Mesendoderm (in vitro differentiated cells): ENCODE results near the gene TRAPPC1.
"Not testable (repeated sequence)": the region's sequence is repeated elsewhere in the genome, so short reads cannot be mapped to it uniquely, and the experiment has no call there.

Experiments
- DNase-seq: peaks from one replicate; pipeline ENCODE4 v3.0.0; 2013
- H2AK5ac ChIP-seq: 2 replicates; pipeline ENCODE4 v1.6.1; 2013; ENCODE audit warnings: low read length, inconsistent platforms
- H2BK120ac ChIP-seq: 2 replicates; pipeline ENCODE4 v1.6.1; 2013; ENCODE audit warnings: low read depth, mild to moderate bottlenecking, low read length, moderate library complexity, mixed read lengths
- H2BK15ac ChIP-seq: replicated peaks from 2 replicates; pipeline ENCODE4 v1.6.1; 2013; ENCODE audit warnings: low read depth, mild to moderate bottlenecking, moderate library complexity
- H2BK5ac ChIP-seq: 2 replicates; pipeline ENCODE4 v1.6.1; 2013; ENCODE audit warnings: low read length, inconsistent platforms
- H3K18ac ChIP-seq: 2 replicates; pipeline ENCODE4 v1.6.1; 2013; ENCODE audit warnings: mild to moderate bottlenecking, low read length, mixed read lengths
- H3K23ac ChIP-seq: one replicate; pipeline ENCODE4 v1.6.1; 2013; ENCODE audit warnings: low read length
- H3K27ac ChIP-seq: 2 replicates; pipeline ENCODE4 v1.5.1; 2013; ENCODE audit warnings: low read depth, mild to moderate bottlenecking, inconsistent platforms, low read length, moderate library complexity
- H3K27me3 ChIP-seq: 2 replicates; pipeline ENCODE4 v1.6.1; 2013; ENCODE audit warnings: low read length, control low read depth, mild to moderate bottlenecking, inconsistent platforms; ENCODE audit not compliant: insufficient read depth, poor library complexity
- H3K36me3 ChIP-seq: 2 replicates; pipeline ENCODE4 v1.6.1; 2013; ENCODE audit warnings: low read length, inconsistent platforms; ENCODE audit not compliant: control insufficient read depth, insufficient read depth
- H3K4ac ChIP-seq: one replicate; pipeline ENCODE4 v1.6.1; 2013; ENCODE audit warnings: low read depth, mild to moderate bottlenecking, low read length, moderate library complexity
- H3K4me1 ChIP-seq: 2 replicates; pipeline ENCODE4 v1.6.1; 2013; ENCODE audit warnings: low read depth, low read length, inconsistent platforms; ENCODE audit not compliant: control insufficient read depth
- H3K4me2 ChIP-seq: 2 replicates; pipeline ENCODE4 v1.6.1; 2013; ENCODE audit warnings: low read length
- H3K4me3 ChIP-seq: 2 replicates; pipeline ENCODE4 v1.5.1; 2013; ENCODE audit warnings: mild to moderate bottlenecking, low read length
- H3K56ac ChIP-seq: one replicate; pipeline ENCODE4 v1.6.1; 2013; ENCODE audit warnings: low read length
- H3K79me1 ChIP-seq: 2 replicates; pipeline ENCODE4 v1.6.1; 2013; ENCODE audit warnings: low read length, inconsistent platforms
- H3K79me2 ChIP-seq: 2 replicates; pipeline ENCODE4 v1.6.1; 2013; ENCODE audit warnings: mild to moderate bottlenecking, low read length; ENCODE audit not compliant: control insufficient read depth, insufficient read depth
- H3K9ac ChIP-seq: 2 replicates; pipeline ENCODE4 v1.6.1; 2013; ENCODE audit warnings: low read length, inconsistent platforms
- H4K5ac ChIP-seq: one replicate; pipeline ENCODE4 v1.6.1; 2013; ENCODE audit warnings: low read length
- H4K8ac ChIP-seq: one replicate; pipeline ENCODE4 v1.6.1; 2013; ENCODE audit warnings: low read depth, mild to moderate bottlenecking, control low read depth, low read length, moderate library complexity
- WGBS: extraction: QIAGEN DNeasy Blood & Tissue Kit; methylation state at CpG from one replicate; pipeline ENCODE4 v1.1.7; 2013; ENCODE audit warnings: low lambda C conversion rate, missing lambda C conversion rate; ENCODE audit not compliant: insufficient coverage; ENCODE audit errors: extremely low coverage; 5-methylcytosine and 5-hydroxymethylcytosine counted together

Gene TRAPPC1

DNA sequence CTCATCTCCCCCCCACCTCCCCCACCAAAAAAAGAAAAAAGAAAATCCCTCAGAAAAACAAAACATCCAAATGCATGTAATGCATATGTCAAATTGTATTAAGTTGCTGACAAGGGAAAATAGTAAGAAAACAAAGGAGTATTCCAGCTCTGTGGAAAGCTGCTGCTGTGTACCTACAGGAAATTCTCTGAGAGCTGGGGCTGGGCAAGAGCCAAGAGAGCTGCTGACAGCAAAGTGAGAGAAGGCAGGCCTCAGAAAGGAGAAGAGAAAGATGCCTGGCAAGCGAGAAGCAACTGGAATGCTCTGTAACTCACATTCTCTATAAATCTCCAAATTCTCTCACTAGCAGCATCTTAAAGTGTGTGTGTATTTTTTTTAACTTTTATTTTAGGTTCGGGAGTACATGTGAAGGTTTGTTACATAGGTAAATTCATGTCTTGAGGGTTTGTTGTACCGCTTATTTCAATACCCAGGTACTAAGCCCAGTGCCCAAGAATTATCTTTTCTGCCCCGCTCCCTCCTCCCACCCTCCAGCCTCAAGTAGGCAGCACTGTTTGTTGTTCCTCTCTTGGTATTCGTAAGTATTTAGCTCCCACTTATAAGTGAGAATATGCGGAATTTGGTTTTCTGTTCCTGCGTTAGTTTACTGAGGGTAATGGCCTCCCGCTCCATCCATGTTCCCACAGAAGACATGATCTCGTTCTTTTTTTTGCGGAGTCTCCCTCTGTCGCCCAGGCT lies 24.7 kb upstream of the TRAPPC1 start:
- Histone ChIP-seq H3K79me2 (no peaks in the 10 kb centered on the region), H3K4me1 (no peaks in the 10 kb centered on the region), H3K79me1 (no peaks in the 10 kb centered on the region), H4K8ac (no peak overlapping the region), H2BK15ac (no peak overlapping the region), H3K4ac (no peak overlapping the region), H2BK120ac (no peak overlapping the region), H3K23ac (no peak overlapping the region), H3K36me3 (no peaks in the 10 kb centered on the region), H2BK5ac (no peak overlapping the region), H2AK5ac (no peak overlapping the region), H3K4me2 (no peak overlapping the region), H4K5ac (no peak overlapping the region), H3K27me3 (no peaks in the 10 kb centered on the region), H3K27ac (no peak overlapping the region), H3K4me3 (no peak overlapping the region), H3K18ac (no peak overlapping the region), H3K56ac (no peak overlapping the region), H3K9ac (no peak overlapping the region)
- DNase-seq: peak; percentile 22
- no CpG with 5 or more reads among the region's 11 CpGs for WGBS

DNA sequence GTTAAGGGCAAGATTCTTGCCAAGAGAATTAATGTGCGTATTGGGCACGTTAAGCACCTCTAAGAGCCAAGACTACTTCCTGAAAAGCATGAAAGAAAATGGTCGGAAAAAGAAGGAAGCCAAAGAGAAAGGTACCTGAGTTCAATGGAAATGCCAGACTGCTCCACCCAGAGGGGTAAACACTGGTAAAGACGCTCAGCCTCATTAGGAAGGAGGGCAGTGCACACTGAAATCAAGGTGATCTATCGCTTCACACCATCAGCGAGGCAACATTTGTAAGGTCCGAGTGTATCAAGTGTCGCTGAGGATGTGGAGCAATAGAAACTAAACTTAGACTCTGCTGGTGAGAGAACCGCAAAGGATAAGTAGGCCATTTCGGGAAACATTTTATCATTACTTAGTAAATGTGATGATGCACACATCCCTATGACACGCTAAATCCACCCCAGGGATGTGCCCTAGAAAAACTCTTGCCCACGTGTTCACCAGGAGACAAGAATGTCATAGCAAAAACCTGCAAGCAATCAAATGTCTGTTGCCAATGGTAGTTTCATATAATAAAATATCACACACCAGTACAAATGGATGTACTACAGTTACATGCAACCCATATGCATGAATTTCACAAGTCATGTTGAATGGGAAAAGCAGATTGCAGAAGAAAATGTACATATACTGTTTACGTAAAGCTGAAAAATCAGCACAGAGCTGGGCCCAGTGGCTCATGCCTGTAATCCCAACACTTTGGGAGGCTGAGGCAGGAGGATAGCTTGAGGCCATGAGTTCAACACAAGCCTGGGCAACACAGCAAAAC lies 23.9 kb upstream of the TRAPPC1 start:
- H3K56ac ChIP-seq: no peak overlapping the region
- no peaks in the 10 kb centered on the region for H3K4me1 ChIP-seq
- no peak overlapping the region for H4K8ac ChIP-seq
- no peak overlapping the region for H3K4me2 ChIP-seq
- WGBS: no CpG with 5 or more reads among the region's 13 CpGs
- no peak overlapping the region for H3K27ac ChIP-seq
- no peak overlapping the region for H4K5ac ChIP-seq
- H2AK5ac ChIP-seq: no peak overlapping the region
- H3K36me3 ChIP-seq: no peaks in the 10 kb centered on the region
- no peak for DNase-seq
- no peak overlapping the region for H3K9ac ChIP-seq
- H3K23ac ChIP-seq: no peak overlapping the region
- H3K79me2 ChIP-seq: no peaks in the 10 kb centered on the region
- no peak overlapping the region for H2BK15ac ChIP-seq
- no peak overlapping the region for H2BK5ac ChIP-seq
- H3K18ac ChIP-seq: no peak overlapping the region
- H2BK120ac ChIP-seq: no peak overlapping the region
- H3K27me3 ChIP-seq: no peaks in the 10 kb centered on the region
- H3K79me1 ChIP-seq: no peaks in the 10 kb centered on the region
- H3K4me3 ChIP-seq: no peak overlapping the region
- no peak overlapping the region for H3K4ac ChIP-seq

DNA sequence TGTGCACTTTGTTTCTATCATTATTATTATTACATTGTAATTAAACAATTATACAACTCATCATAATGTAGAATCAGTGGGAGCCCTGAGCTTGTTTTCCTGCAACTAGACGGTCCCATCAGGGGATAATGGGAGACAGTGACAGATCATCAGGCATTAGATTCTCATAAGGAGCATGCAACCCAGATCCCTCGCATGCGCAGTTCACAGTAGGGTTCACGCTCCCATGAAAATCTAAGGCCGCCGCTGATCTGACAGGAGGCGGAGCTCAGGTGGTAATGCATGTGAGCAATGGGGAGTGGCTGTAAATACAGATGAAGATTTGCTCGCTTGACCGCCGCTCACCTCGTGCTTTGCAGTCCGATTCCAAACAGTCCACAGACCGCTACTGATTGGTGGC lies 21.5 kb upstream of the TRAPPC1 start:
- not testable (repeated sequence) for H3K56ac ChIP-seq, H4K5ac ChIP-seq, H2AK5ac ChIP-seq, H3K27me3 ChIP-seq, H2BK15ac ChIP-seq, H3K79me2 ChIP-seq, H3K27ac ChIP-seq, H3K4me1 ChIP-seq, DNase-seq, H3K4me2 ChIP-seq, H4K8ac ChIP-seq, H3K4me3 ChIP-seq, H3K36me3 ChIP-seq, H3K23ac ChIP-seq, H2BK5ac ChIP-seq, H2BK120ac ChIP-seq, H3K18ac ChIP-seq, H3K4ac ChIP-seq, H3K79me1 ChIP-seq, H3K9ac ChIP-seq
- no CpG with 5 or more reads among the region's 13 CpGs for WGBS

DNA sequence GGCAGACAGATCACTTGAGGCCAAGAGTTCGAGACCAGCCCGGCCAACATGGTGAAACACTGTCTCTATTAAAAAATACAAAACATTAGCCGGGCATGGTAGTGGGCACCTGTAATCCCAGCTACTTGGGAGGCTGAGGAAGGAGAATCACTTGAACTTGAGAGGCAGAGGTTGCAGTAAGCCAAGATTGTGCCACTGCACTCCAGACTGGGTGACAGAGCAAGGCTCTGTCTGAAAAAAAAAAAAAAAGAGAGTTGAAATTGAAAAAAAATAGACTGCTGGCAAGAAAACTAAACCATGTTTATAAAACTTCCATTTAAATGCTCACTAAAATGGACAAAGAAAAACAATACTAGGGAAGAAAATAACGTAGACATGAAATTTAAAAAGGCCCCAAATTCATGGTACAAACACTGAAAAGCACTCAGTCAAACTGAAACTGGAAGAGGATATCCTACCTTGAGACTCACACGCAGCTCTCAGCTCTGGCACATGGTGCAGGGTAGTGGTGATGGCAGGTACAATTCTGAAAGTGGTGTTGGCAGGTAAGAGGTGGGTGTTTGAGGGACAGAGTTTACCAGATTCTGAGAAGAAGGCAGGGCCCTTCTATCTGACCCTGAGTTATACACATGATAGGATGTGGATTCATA lies 19.5 kb upstream of the TRAPPC1 start:
- Histone ChIP-seq H3K18ac (no peak overlapping the region), H4K5ac (no peak overlapping the region), H3K9ac (no peak overlapping the region), H3K79me1 (no peaks in the 10 kb centered on the region), H3K4me1 (no peaks in the 10 kb centered on the region), H2BK15ac (no peak overlapping the region), H2BK5ac (no peak overlapping the region), H3K27ac (no peak overlapping the region), H3K23ac (no peak overlapping the region), H3K4me2 (no peak overlapping the region), H3K56ac (no peak overlapping the region), H3K27me3 (no peaks in the 10 kb centered on the region), H4K8ac (no peak overlapping the region), H3K4ac (no peak overlapping the region), H3K79me2 (no peaks in the 10 kb centered on the region), H2BK120ac (no peak overlapping the region), H3K4me3 (no peak overlapping the region), H2AK5ac (no peak overlapping the region), H3K36me3 (peaks cover 9% of the 10 kb centered on the region)
- WGBS: no CpG with 5 or more reads among the region's 5 CpGs
- no peak for DNase-seq

DNA sequence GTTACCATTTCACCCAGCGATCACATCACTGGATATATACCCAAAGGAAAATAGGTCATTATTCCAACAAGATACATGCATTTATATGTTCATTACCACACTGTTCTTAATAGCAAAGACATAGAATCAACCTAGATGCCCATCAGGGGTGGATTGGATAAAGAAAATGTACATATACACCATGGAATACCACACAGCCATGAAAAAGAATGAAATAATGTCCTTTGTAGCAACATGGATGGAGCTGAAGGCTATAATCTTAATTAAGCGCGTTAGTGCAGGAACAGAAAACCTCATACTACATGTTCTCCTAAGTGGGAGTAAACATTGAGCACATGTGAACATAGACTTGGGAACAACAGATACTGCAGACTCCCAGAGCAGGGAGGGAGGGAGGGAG lies 18.8 kb upstream of the TRAPPC1 start:
- Histone ChIP-seq H3K79me2 (no peaks in the 10 kb centered on the region), H2AK5ac (no peak overlapping the region), H3K36me3 (peaks cover 14% of the 10 kb centered on the region), H2BK120ac (no peak overlapping the region), H3K27me3 (no peaks in the 10 kb centered on the region), H3K23ac (no peak overlapping the region), H4K8ac (no peak overlapping the region), H3K4me3 (no peak overlapping the region), H3K4ac (no peak overlapping the region), H3K9ac (no peak overlapping the region), H4K5ac (no peak overlapping the region), H3K56ac (no peak overlapping the region), H2BK15ac (no peak overlapping the region), H3K4me1 (no peaks in the 10 kb centered on the region), H3K27ac (no peak overlapping the region), H3K4me2 (no peak overlapping the region), H3K18ac (no peak overlapping the region), H2BK5ac (no peak overlapping the region), H3K79me1 (no peaks in the 10 kb centered on the region)
- WGBS: no CpG with 5 or more reads among the region's 3 CpGs
- no peak for DNase-seq
